HG03460 (cell line): ENCODE data around the gene FBN2.

Experiments used
- ATAC-seq: cut with Tn5 transposase; IDR thresholded peaks from one replicate; pipeline ENCODE4 v1.9.1; 2021; ENCODE audit not compliant: unreplicated experiment

Gene FBN2

GRCh38 chr5:128259607-128260021 is 278.4 kb downstream of the FBN2 start:
- no peak for ATAC-seq

DNA sequence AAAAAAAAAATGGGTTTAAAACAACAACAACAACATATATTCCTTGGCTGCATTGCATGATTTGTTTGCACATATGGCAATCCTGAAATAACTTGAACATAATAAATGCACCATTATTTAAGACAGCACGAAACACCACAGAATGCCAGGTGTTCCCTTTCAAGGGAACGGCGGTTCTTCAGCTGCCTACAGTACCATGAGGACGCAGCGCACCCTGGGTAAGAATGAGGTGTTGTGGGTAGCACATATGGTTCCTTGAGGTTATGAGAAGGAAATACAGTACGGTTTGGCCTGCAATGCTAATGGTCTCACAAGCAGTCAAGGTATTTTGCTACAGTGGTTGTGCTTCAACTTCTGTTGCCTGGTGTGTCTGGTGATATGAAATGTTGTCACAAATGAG is 279.7 kb downstream of the FBN2 start:
- ATAC-seq = no peak

GRCh38 chr5:128257076-128257475 is 281.0 kb downstream of the FBN2 start:
- no peak for ATAC-seq

- ATAC-seq = no peak
Measured at GRCh38 chr5:128254789-128255188, 283.3 kb downstream of the FBN2 start.

- no peak for ATAC-seq
Measured at GRCh38 chr5:128253880-128254279, 284.2 kb downstream of the FBN2 start.

DNA sequence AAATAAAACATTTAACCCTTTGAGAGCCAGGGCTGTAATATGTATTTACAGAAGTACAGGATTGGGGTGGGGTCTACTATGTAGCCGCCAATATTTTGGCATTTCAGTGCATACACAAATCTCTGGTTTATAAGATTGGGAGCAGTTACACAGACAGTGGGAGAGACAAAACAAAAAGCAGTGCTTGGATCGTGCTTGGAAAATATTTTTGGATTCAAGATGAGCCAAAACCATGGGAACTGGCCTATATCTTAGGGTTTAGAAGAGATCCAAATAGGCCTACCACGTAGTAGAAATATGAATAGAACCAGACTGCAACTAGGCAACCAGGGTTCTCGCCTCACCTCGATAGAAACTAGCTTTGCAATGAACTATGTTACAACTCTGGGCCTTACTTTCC is 284.9 kb downstream of the FBN2 start:
- ATAC-seq = no peak

DNA sequence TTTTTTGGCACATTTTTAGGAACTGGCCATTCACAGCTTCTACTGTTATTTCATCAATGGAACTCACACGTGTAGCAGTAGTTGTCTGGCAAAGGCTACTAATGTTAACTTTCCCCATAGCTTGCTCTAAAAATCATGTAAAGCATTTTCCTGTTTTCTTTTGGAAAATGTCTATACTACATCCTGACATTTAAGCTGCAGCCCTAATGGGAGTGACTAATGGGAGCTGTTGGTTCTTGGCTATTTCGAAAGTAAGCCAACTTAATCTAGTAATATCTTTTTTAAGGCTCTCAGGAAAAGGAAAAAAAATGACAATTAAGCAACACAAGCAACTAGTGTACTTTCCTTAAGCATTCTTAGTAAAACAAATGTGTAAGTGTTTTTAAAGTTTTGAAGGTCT is 285.3 kb downstream of the FBN2 start:
- ATAC-seq = no peak

DNA sequence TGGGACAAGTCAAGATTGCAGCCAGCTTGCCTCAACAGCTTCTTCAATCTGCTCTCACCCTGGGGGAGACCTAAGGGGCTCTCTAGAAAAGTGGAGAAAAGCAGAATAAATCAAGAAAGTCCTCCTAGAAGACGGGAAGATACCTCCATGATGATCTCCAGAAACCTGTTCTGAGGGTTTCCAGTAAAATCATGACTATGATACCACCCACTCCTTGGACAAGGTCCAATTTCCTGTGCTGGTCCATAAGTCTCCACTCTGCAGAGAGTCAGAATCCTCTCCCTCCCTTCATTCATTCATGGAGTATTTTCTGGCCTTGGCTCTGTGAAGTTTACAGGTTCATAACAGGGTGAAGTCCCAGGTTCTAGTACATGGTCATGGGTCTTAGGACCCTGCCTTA is 285.8 kb downstream of the FBN2 start:
- no peak for ATAC-seq

DNA sequence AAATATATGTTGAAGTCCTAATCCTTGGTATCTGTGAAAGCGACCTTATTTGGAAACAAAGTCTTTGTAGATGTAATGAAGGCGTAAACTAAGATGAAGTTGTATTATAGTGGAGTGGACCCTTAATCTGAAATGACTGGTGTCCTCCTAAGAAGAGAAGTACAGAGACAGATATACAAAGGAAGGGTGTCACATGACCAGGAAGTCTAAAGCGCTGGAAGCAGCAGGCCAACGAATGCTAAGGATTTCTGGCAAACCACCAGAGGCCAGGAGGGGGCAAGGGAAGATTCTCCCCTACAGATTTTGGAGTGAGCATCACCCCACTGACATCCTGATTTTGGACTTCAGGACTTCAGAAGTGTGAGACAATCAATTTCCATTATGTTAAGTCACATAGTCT is 292.1 kb downstream of the FBN2 start:
- no peak for ATAC-seq

GRCh38 chr5:128243958-128244582 is 294.0 kb downstream of the FBN2 start:
- no peak for ATAC-seq

DNA sequence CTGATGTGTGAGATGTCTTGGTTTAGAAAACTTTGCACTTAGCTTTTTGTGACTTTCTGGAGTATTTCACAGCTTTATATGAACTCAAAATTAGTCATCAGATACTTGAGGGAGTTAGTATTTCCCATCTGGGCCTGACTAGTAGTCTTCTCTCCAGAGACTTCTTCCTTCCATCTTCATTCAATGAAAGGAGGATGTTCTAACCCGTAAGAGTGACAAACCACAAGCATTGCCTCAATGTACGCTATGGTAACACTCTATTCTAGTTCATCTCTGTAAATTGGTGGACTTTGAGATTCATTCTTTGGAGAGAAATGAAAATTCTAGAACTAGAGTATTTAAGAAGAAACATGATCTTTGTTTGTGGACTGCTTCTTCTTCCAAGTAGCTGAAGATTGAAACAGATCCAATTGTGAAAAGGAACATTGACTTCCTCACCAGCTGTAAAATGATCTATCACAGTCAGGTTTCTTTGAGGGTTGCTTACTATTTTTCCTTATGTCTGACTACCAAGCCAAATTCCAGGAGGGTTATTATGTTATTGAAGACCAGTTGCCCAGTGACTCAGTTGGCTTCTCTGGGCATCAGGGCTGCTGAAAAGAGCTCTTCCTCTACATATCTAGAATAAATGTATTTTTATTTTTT is 296.9 kb downstream of the FBN2 start:
- no peak for ATAC-seq

GRCh38 chr5:128237546-128237945 is 300.5 kb downstream of the FBN2 start:
- ATAC-seq = no peak

DNA sequence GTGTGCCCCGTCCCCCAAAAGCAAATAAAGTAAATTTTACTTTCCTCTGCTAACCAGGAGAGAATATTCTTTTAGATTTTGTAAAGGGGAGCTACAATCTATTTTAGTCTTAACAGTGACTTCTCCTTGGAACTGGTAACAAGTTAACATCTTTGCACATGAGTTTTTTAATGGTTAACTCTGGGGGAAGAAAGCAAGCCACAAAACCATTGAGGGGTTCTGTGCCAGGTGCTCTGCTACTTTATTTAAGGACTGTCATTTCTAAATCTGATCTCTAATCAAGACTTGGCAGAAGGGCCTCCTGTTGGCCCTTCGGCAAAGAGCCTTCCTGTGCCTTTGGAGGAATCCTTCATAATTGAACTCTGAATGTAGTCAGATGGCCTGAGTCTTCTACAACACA is 301.0 kb downstream of the FBN2 start:
- ATAC-seq = no peak

DNA sequence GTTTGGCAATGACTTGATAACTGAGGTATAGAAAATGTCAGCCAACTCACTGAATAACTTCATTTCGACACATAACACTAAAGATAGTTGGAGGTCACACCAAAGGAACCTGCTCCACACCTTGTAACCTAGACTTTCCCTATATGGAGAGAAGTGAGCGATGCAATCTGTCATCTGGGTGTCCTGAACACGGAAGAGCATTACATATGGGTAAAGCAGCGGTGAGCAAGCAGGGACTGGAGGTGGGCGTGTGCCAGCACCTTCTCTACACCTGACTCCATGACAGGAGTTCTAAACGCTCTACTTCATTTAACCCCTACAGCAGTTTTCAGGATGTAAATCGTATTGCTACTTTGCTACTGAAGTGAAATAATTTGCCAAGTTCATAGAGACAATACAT is 301.7 kb downstream of the FBN2 start:
- no peak for ATAC-seq

DNA sequence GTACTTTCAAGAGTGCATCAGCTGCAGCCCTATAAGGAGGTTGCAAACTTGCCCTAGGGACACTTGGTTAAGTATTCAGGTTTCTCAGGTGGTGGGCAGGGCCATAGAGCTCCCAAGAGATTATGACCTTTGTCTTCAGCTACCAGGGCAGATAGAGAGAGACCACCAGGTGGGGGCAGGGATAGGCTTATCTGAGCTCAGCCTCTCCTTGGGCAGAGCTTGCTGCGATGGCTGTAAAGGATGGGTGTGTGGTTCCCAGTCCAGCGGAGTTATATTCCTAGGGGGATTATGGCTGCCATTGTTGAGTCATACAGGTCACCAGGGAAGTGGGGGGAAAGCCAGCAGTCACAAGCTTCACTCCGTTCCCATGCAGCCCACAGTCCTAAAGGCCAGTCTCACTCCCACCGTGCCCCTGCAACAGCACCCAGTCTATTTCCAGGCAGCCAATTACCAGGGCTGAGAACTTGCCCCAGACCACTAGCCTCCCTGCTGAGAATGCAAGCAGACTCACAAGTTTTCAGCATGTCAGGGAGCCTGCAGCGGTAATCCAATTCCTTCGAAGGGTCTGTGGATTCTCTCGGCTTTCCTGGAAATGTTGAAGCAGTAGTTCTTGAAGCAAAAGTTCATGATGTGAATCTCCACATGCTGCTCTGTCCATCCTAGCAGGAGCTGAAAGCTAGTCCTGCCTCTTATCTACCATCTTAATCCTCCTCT is 303.0 kb downstream of the FBN2 start:
- no peak for ATAC-seq

DNA sequence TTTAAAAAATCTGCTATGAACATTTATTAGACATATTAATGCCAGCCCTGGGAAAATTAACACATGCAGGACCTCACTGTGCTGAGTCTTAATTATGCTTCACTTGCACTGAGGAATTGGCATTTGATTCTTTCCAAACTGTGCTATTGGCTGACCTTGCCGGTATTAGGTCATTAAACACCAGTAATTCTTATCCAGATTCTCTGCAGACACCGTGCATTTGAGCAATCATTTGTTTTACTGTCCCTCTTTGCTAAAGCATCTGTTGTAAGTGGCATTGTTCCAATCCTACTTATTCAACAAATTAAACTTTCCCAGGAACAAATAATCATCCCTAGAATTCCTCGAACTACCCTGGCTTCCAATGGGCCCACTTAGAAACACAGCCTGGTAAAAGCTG is 309.5 kb downstream of the FBN2 start:
- ATAC-seq = no peak

GRCh38 chr5:128228008-128228407 is 310.0 kb downstream of the FBN2 start:
- ATAC-seq = no peak

DNA sequence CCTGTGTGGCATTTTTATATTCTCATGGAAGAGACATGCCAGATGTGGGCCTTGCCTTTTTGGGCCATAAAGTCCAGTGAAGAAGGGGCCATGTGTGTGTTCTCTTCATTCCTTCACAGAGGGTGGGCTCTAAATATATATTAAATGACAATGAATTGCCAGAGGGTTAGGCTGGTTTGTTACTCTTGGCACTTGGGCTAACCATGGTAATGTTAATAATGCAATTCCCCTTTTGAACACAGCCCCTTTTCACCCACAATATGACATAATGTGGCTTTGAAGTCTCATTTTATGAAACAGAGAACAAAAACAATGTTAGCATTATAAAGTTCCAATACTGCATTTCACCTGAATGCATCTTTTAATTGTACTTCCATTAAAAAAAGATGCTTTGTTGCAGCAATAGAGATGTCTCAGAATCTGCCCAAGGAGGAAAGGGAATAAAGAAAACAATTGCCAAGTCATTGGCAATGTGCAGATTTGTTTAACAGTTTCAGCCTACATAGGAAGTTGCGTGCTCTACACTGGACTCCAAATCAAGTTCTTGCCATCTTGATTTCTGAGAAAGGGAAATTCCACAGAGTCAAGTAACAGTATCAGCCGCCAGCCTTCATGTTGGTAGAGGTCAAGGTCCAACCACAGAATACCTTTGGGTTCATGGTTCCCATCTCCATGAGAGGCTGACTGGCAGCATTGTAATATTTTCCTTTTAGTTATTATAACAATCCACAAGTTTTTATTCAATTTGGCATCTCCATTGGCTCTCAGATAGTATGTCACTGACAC is 312.6 kb downstream of the FBN2 start:
- ATAC-seq = no peak

- no peak for ATAC-seq
Measured at GRCh38 chr5:128224336-128224735, 313.7 kb downstream of the FBN2 start.

DNA sequence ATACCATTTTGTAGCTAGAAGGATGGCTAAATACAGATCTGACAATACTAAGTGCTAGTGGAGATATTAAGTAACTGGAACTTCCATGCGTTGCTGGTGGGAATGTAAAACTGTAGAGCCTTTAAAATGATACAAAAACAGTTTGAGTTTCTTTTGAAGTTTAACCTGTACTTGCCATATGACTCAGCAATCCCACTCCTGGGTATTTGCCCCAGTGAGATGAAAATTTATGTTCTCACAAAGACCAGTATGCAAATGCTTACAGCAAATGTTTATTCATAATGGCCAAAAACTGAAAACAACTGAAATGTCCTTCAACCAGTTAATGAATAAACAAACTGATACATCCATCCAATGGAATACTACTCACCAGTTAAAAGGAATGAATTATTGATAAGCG is 317.2 kb downstream of the FBN2 start:
- no peak for ATAC-seq

DNA sequence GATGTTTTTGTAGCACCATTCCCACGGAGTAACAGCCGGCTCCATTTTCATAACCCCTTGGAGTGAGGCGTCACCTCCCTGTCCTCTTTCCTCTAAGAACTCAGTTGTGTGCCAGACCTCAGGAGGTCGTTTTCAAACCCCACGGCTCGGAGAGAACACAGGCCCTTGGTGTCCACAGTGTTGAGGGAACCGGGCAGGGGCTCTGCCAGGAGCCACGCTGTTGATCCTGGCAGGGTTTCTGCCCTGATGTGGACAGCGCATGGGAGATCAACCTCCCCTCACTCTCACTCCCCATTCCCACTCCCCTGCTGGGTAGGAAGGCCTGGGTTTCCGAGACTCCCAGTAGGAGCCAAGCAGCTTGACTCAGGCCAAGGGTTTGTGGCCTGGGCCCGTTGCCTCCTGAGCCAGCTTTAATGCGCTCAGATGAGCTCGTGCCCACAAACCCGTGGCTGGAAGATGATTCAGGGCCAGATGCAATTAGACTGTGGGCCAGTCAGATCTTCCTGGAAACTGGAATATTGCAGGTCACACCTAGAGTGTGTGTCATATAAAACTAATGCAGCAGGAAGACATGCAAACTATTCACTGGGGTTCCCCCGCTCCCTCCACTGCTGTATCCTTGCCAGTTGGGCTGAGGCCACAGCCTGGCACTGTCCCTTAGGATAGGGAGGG is 321.0 kb downstream of the FBN2 start:
- no peak for ATAC-seq
